RWPE2 (cell line): ENCODE measurements around the gene RORC.

Experiments
- ATAC-seq: fragments of 200-7000 bp; cut with Tn5 transposase; 3 replicates; pipeline ENCODE4 v1.9.1; 2021; ENCODE audit warnings: low read depth
- DNase-seq: peaks from one replicate; pipeline ENCODE4 v3.0.0-alpha.2; 2020; ENCODE audit warnings: low spot score
- H3K27ac ChIP-seq: fragments of 450-650 bp; 2 replicates; pipeline ENCODE4 v1.5.1; 2017; ENCODE audit warnings: mild to moderate bottlenecking; ENCODE audit not compliant: poor library complexity, severe bottlenecking
- H3K27me3 ChIP-seq: fragments of 250-450 bp; sonication (Bioruptor Pico); 2 replicates; pipeline ENCODE4 v1.5.1; 2021; ENCODE audit warnings: mild to moderate bottlenecking, moderate library complexity; ENCODE audit not compliant: insufficient read depth, poor library complexity, severe bottlenecking
- H3K36me3 ChIP-seq: fragments of 250-450 bp; sonication (Bioruptor Pico); 2 replicates; pipeline ENCODE4 v1.5.1; 2020; ENCODE audit warnings: low read depth, mild to moderate bottlenecking, moderate library complexity
- H3K4me1 ChIP-seq: fragments of 250-450 bp; sonication (Bioruptor Pico); 2 replicates; pipeline ENCODE4 v1.5.1; 2021; ENCODE audit warnings: mild to moderate bottlenecking, moderate library complexity; ENCODE audit not compliant: insufficient read depth, poor library complexity, severe bottlenecking
- H3K4me3 ChIP-seq: fragments of 250-450 bp; sonication (Bioruptor Pico); 2 replicates; pipeline ENCODE4 v1.5.1; 2021; ENCODE audit warnings: mild to moderate bottlenecking, moderate library complexity; ENCODE audit not compliant: severe bottlenecking
- H3K9me3 ChIP-seq: fragments of 250-450 bp; sonication (Bioruptor Pico); 2 replicates; pipeline ENCODE4 v1.5.1; 2021; ENCODE audit warnings: mild to moderate bottlenecking, moderate library complexity; ENCODE audit not compliant: severe bottlenecking
- CTCF ChIP-seq: fragments of 450-650 bp; IDR thresholded peaks from one replicate; pipeline ENCODE4 v1.5.1; 2017; ENCODE audit warnings: mild to moderate bottlenecking, moderate library complexity; ENCODE audit not compliant: poor library complexity, severe bottlenecking

RORC gene

GRCh38 chr1:151756291-151756690 is 75.3 kb downstream of the RORC start:
- H3K9me3 ChIP-seq, result no peaks in the 10 kb centered on the region
- H3K4me1 ChIP-seq, result peaks cover 8% of the 10 kb centered on the region
- ATAC-seq (peak; percentile 76), DNase-seq (no peak)
- no peaks in the 10 kb centered on the region for H3K27me3 ChIP-seq
- TF ChIP-seq CTCF, result no peak
- H3K4me3 ChIP-seq, result no peak overlapping the region
- peaks cover 20% of the 10 kb centered on the region for H3K36me3 ChIP-seq
- no peak overlapping the region for H3K27ac ChIP-seq
